PC-3 (cell line): Measurements from ENCODE around the gene FAM13A.

Experiments used
- CTCF ChIP-seq: fragments of 300-600 bp; sonication (generic); conservative IDR thresholded peaks from 2 replicates; pipeline ENCODE4 v1.5.1; 2017; ENCODE audit warnings: antibody characterized with exemption, low read depth, mild to moderate bottlenecking, low read length
- EZH2 ChIP-seq: fragments of 300-600 bp; sonication (generic); IDR thresholded peaks from one replicate; pipeline ENCODE4 v1.6.1; 2017; ENCODE audit warnings: antibody characterized with exemption, mild to moderate bottlenecking, low read length; ENCODE audit not compliant: unreplicated experiment

GRCh38 chr4:88985088-88985773, 71.8 kb downstream of the FAM13A start:
- TF ChIP-seq CTCF (no peak), EZH2 (no peak)
